GM19467 (cell line): ENCODE data around the gene LRRC34.

Source experiments
- ATAC-seq: cut with Tn5 transposase; IDR thresholded peaks from one replicate; pipeline ENCODE4 v1.9.1; 2021; ENCODE audit warnings: mild to moderate bottlenecking, moderate library complexity; ENCODE audit not compliant: unreplicated experiment

Gene LRRC34, protein sequence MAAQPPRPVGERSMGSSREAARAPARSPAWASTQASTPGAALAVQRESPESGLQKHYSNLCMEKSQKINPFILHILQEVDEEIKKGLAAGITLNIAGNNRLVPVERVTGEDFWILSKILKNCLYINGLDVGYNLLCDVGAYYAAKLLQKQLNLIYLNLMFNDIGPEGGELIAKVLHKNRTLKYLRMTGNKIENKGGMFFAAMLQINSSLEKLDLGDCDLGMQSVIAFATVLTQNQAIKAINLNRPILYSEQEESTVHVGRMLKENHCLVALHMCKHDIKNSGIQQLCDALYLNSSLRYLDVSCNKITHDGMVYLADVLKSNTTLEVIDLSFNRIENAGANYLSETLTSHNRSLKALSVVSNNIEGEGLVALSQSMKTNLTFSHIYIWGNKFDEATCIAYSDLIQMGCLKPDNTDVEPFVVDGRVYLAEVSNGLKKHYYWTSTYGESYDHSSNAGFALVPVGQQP

DNA sequence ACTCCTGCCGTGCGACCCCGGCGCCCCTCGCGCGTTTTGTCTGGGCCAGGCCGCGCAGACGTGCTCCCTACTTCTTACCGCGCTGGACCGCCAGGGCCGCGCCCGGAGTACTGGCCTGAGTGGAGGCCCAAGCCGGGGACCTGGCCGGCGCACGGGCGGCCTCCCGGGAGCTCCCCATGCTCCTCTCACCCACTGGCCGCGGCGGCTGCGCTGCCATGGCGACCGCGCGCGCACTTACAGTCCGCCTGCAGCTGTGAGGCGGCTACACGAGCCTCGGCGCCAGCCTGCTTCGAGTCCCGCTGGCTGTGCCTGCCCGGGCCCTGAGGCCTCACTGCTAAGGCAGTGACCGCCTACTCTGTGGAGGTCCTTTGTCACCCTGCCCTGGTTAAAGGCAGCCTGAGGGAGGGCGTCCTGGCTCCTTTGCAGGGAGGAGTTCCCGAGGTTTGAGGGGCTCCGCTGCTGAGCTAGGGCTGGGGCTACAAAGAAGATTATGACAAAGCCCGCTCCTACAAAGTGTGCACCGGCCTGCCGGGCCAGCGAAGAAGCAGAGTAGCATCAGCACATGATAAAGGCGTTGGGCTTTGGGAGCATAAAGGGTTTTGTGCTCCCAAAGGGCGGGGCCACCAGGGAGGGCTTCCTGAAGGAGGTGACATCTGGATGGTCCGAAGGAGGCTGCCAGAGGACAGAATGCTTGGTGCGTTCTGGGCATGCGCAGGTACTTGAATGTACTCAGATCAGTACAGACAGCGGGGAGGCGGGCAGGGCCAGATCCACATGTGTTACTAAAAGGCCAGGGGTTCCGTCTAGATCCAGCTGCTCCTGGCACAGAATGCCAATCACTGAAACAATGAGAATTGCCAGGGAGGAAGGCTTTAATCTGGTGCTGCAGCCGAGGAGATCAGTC is at the start of gene LRRC34, which contains the start of gene LRRIQ4:
Gene LRRC34, minus strand, starts transcription at position 573 of the 904 bp plus-strand sequence. Its CDS starts 356 bp downstream, at position 217.
Gene LRRIQ4, plus strand, starts transcription at position 539 of the 904 bp plus-strand sequence. CDS start 9,052 bp downstream, outside the sequence.
- ATAC-seq = peak; percentile 61

DNA sequence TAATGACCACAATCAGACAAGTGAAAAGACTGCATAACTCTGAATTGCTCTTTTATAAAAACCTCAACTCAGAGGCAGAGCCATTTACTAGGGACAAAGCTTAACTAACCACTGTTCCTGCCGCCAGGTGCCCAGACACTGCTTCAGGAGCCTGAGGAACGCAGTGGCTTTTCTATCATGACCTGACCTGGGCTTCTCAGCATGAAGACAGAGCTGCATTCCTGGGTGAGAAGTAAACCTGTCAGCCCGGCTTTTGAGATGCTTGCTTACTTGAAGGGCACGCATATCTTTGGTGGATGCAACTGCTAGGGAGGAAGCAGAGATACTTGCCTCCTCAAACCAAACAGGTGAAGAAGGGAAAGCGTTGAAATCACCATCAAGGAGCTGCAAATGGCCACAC is 49.2 kb upstream of the LRRC34 start:
- ATAC-seq = no peak

- ATAC-seq = no peak
Observed at GRCh38 chr3:169857811-169858210, 45.1 kb upstream of the LRRC34 start.

GRCh38 chr3:169855514-169855913 is 42.8 kb upstream of the LRRC34 start:
- ATAC-seq = no peak

DNA sequence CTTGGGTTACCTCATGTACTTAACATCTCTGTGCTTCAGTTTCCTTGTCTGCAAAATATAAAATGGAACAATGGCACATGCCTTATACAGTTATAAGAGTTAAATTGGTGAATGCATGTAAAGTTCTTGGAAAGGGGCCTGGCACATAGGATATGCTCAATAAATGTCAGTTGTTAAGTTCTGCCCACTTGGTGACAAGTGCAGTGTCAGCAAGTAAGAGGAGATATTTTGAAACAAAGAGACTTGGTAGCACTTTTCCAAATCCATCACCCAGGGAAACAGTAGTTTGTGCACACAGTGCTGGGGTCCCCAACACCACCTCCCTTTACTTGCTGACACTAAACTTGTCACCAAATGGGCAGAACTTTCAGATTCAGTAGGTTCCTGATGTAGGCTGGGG is 37.9 kb upstream of the LRRC34 start:
- ATAC-seq = no peak

- no peak for ATAC-seq
Observed at GRCh38 chr3:169848741-169849140, 36.0 kb upstream of the LRRC34 start.

DNA sequence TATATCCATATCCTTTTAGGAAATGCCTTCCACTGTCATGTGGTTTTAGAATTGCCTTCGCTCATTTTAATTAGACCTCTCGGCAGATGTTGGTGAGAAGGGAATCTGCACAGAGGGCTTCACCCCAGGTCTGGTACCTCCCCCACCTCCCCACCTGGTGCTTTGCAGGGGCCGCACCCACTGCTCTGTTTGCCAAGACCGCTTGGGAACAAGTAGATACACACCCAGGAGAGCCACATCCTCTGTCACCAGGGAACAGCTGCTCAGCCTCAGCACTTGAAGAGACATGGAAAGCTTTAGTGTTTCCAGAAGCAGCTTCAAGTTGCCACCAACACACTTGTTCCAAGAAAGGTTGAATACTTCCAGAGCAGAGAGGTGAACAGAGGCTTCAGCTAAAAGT is 35.2 kb upstream of the LRRC34 start:
- ATAC-seq = no peak

- peak; percentile 96 for ATAC-seq
Observed at GRCh38 chr3:169846458-169847193, 33.9 kb upstream of the LRRC34 start.

- no peak for ATAC-seq
Observed at GRCh38 chr3:169842960-169843359, 30.3 kb upstream of the LRRC34 start.

- peak; percentile 59 for ATAC-seq
Observed at GRCh38 chr3:169841171-169841570, 28.5 kb upstream of the LRRC34 start.

GRCh38 chr3:169838511-169839030 is 25.9 kb upstream of the LRRC34 start:
- ATAC-seq = no peak

GRCh38 chr3:169836942-169837275 is 24.2 kb upstream of the LRRC34 start:
- no peak for ATAC-seq

- ATAC-seq = peak; percentile 71
Observed at GRCh38 chr3:169836078-169836941, 23.6 kb upstream of the LRRC34 start.

DNA sequence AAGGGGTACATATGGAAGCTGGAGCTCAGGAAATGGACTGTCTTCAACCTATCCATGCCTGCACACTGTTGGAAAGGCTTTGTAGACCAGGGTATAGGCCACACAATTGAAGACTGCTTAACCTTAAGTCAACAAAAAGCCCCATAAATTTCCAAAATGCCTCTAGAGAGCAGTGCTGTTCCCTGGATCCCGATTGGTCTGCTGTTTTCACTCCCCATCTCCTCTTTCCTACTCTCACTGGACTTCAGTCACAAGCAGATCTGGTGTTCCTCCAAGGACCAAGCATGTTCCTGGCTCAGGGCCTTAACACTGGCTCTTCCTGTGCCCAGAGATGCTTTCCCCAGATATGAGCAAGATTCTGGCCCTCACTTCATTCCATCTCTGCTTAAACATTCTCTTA is 22.8 kb upstream of the LRRC34 start:
- peak; percentile 14 for ATAC-seq

DNA sequence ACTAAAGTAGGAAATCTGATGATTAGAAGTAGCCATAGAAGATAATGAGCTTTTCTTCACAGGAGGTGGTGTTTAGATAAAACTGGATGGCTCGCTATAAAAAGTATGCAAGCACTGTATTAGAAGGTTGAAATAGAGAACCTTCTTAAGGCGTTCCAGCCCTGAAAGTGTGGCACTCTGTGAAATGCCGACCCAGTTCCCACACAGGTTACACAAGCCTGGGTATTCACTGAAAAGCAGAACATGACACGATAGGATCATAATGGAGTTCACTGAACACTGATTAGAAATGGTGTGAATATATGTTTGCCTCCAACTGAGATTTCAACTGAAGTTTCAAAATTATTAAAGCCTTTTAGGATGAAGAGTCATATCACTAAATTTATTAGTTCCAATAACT is 15.0 kb upstream of the LRRC34 start:
- no peak for ATAC-seq

DNA sequence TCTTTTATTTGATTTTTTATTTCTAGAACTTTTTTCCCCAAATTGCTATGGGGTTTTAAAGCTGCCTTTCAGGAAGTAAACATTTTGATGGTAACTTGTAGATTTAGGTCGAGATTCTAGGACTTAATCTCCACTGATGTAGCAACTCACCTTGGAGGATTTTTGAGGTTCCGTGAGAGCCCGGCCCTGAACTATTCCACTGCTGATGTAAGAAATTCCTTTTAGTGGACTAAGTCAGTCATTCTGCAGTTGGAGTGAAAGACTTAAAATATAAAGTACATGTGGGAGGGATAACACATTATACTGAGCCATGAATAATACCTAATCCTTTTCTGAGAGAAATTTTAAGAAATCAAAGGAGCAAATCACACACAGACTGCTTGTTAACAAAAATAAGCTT is 12.6 kb upstream of the LRRC34 start:
- ATAC-seq = no peak

- no peak for ATAC-seq
Observed at GRCh38 chr3:169822983-169823382, 10.3 kb upstream of the LRRC34 start.

DNA sequence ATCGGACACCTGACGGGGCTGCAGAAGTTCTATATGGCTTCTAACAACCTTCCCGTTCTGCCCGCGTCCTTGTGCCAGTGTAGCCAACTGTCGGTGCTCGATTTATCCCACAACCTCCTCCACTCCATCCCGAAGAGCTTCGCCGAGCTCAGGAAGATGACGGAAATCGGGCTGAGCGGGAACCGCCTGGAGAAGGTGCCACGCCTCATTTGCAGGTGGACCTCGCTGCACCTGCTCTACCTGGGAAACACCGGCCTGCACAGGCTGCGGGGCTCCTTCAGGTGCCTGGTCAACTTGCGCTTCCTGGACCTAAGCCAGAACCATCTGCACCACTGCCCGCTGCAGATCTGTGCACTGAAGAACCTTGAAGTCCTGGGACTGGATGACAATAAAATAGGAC is 9.8 kb upstream of the LRRC34 start:
- ATAC-seq = no peak

DNA sequence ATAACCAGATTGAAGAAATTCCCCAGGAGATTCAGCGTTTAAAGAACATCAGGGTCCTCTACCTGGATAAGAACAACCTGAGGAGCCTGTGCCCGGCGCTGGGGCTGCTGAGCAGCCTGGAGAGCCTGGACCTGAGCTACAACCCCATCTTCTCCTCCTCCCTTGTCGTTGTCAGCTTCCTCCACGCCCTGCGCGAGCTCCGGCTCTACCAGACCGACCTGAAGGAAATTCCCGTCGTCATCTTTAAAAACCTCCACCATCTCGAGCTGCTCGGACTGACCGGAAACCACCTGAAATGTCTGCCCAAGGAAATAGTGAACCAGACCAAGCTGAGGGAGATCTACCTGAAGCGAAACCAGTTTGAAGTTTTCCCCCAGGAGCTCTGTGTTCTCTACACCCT is 9.4 kb upstream of the LRRC34 start:
- ATAC-seq = no peak

DNA sequence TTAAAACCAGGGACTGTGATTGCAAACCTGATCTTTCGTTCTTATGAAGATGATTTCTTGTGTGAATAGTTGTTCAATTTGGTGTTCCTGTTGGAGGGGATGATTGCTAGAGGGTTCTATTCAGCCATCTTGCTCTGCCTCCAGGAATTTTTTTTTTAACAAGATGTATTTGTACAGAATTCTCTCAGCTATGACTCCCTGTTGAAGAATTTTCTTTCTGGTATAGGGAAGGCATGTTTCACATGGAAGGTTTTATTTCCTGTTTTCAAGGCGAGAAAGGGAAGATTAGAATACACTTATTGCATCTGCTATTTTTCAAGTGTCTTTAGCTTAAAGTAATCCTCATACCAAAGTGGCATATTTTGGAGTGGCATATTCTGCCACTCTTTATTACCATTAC is 5.6 kb upstream of the LRRC34 start:
- no peak for ATAC-seq
